ENCODE measurements around the gene BPIFB1. TPM values are rescaled to one million over a fixed set of nuclear protein-coding genes. Genes with fewer than 3 reads are reported as not detected.

Gene BPIFB1
- total and polyA plus RNA-seq, 2 donors from 2014 or later = not detected

- no peaks in the 10 kb centered on the region for H3K9me3 ChIP-seq (ENCODE audit: control insufficient read depth in 2 of 3, insufficient read depth in 1 of 3, low read length in 3 of 3)
- H3K4me1 ChIP-seq (ENCODE audit: control insufficient read depth in 2 of 3, insufficient read depth in 2 of 3, low read depth in 1 of 3, low read length in 3 of 3) = no peaks in the 10 kb centered on the region
- intact Hi-C loops (cut with DNase I) = no loop called here
- no peak overlapping the region for H3K27ac ChIP-seq (ENCODE audit: low read depth in 2 of 2, low read length in 2 of 2)
- H3K36me3 ChIP-seq (ENCODE audit: control insufficient read depth in 2 of 3, insufficient read depth in 3 of 3, low read length in 3 of 3) = no peaks in the 10 kb centered on the region
- TF ChIP-seq CTCF (IDR thresholded peaks at IDR 0.05; ENCODE audit: borderline replicate concordance, extremely low read depth, insufficient read depth) = no peak
- no peak overlapping the region for H3K9ac ChIP-seq (ENCODE audit: low read length in 3 of 3)
- DNase-seq (no peak), FAIRE-seq (no peak)
- no peak overlapping the region for H3K4me3 ChIP-seq (ENCODE audit: low read length in 3 of 3)
- H3K27me3 ChIP-seq (ENCODE audit: control insufficient read depth, insufficient read depth, low read length) = no peaks in the 10 kb centered on the region
These were observed 68.7 kb downstream of the BPIFB1 start for GRCh38 chr20:33351696-33352095.

DNA sequence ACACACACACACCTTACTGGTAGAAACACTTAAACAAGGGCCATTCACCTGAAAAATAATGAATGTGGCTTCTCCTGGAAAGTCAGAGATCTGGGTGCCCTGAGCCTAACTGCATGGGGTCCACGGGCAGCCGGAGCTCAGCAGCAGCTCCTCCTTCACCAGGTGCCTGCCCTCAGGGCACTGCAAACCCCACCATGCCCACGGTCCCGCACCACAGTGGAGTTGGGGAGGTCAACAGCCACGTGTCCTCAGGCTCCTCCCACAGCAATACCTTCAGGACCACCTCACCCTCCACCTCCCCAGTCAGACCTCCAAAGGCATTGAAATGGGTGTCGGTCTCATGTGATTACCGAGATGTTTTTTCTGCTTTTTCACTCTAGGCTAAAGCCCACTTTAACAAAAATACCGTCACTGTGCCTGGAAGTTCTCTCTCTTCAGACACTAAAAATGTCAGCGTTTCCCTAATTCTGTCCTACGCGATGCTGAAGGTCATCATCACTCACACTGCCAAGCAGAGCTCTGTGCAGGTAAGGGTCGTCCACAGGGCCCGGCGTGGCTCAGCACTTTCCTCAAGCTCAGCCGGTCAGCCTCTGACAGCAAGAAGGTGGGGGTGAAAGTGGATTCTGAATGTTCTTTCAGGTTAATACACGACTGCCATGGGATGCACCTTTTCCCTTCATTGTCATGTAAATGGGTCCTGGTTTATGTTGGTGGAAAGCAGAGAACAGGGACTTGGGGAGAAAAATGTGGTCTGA lies 69.4 kb downstream of the BPIFB1 start:
- Histone ChIP-seq H3K9ac (ENCODE audit: low read length in 3 of 3) (no peak overlapping the region), H3K27me3 (ENCODE audit: control insufficient read depth, insufficient read depth, low read length) (no peaks in the 10 kb centered on the region), H3K4me3 (ENCODE audit: low read length in 3 of 3) (no peak overlapping the region), H3K27ac (ENCODE audit: low read depth in 2 of 2, low read length in 2 of 2) (no peak overlapping the region), H3K9me3 (ENCODE audit: control insufficient read depth in 2 of 3, insufficient read depth in 1 of 3, low read length in 3 of 3) (no peaks in the 10 kb centered on the region), H3K4me1 (ENCODE audit: control insufficient read depth in 2 of 3, insufficient read depth in 2 of 3, low read depth in 1 of 3, low read length in 3 of 3) (no peaks in the 10 kb centered on the region), H3K36me3 (ENCODE audit: control insufficient read depth in 2 of 3, insufficient read depth in 3 of 3, low read length in 3 of 3) (no peaks in the 10 kb centered on the region)
- TF ChIP-seq CTCF (IDR thresholded peaks at IDR 0.05; ENCODE audit: borderline replicate concordance, extremely low read depth, insufficient read depth) = no peak
- DNase-seq = no peak
- FAIRE-seq = no peak
- intact Hi-C loops (cut with DNase I) = no loop called here

DNA sequence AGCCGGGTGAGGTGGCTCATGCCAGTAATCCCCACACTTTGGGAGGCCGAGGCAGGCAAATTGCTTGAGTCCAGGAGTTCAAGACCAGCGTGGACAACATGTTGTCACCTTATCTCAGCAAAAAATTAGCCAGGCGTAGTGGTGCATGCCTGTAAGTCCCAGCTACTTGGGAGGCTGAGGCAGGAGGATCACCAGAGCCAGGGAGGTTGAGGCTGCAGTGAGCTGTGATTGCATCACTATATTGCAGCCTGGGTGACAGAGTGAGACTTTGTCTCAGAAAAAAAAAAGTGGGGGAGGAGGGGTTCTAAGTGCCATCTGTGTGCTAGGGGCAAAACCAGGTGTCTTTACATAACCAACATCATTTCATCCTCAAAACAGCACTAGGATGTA lies 70.0 kb downstream of the BPIFB1 start:
- H3K4me1 ChIP-seq (ENCODE audit: control insufficient read depth in 2 of 3, insufficient read depth in 2 of 3, low read depth in 1 of 3, low read length in 3 of 3) = no peaks in the 10 kb centered on the region
- no peaks in the 10 kb centered on the region for H3K27me3 ChIP-seq (ENCODE audit: control insufficient read depth, insufficient read depth, low read length)
- H3K9ac ChIP-seq (ENCODE audit: low read length in 3 of 3) = no peak overlapping the region
- no peaks in the 10 kb centered on the region for H3K36me3 ChIP-seq (ENCODE audit: control insufficient read depth in 2 of 3, insufficient read depth in 3 of 3, low read length in 3 of 3)
- DNase-seq = no peak
- no peak overlapping the region for H3K4me3 ChIP-seq (ENCODE audit: low read length in 3 of 3)
- H3K9me3 ChIP-seq (ENCODE audit: control insufficient read depth in 2 of 3, insufficient read depth in 1 of 3, low read length in 3 of 3) = no peaks in the 10 kb centered on the region
- intact Hi-C loops (cut with DNase I) = no loop called here
- FAIRE-seq = no peak
- no peak overlapping the region for H3K27ac ChIP-seq (ENCODE audit: low read depth in 2 of 2, low read length in 2 of 2)
- no peak for TF ChIP-seq CTCF (IDR thresholded peaks at IDR 0.05; ENCODE audit: borderline replicate concordance, extremely low read depth, insufficient read depth)

Other genes starting within 250 kb of the BPIFB1 start
- gene BPIFB3, start 229.3 kb upstream of the BPIFB1 start, total RNA-seq = not detected
- not detected for gene BPIFB3, start 229.3 kb upstream of the BPIFB1 start, polyA plus RNA-seq (ENCODE audit: insufficient read depth, low read depth, low replicate concordance)
- not detected for gene BPIFB4, start 203.6 kb upstream of the BPIFB1 start, total RNA-seq
- not detected for gene BPIFB4, start 203.6 kb upstream of the BPIFB1 start, polyA plus RNA-seq (ENCODE audit: insufficient read depth, low read depth, low replicate concordance)
- not detected for gene BPIFA2, start 115.1 kb upstream of the BPIFB1 start, total RNA-seq
- gene BPIFA2, start 115.1 kb upstream of the BPIFB1 start, polyA plus RNA-seq (ENCODE audit: insufficient read depth, low read depth, low replicate concordance) = 0.54 TPM
- not detected for gene BPIFA3, start 65.9 kb upstream of the BPIFB1 start, total RNA-seq
- gene BPIFA3, start 65.9 kb upstream of the BPIFB1 start, polyA plus RNA-seq (ENCODE audit: insufficient read depth, low read depth, low replicate concordance) = not detected
- gene BPIFA1, start 47.2 kb upstream of the BPIFB1 start, total RNA-seq = not detected
- not detected for gene BPIFA1, start 47.2 kb upstream of the BPIFB1 start, polyA plus RNA-seq (ENCODE audit: insufficient read depth, low read depth, low replicate concordance)
- 25.2 TPM for gene CDK5RAP1, start 118.3 kb downstream of the BPIFB1 start, total RNA-seq
- 34.4 TPM for gene CDK5RAP1, start 118.3 kb downstream of the BPIFB1 start, polyA plus RNA-seq (ENCODE audit: insufficient read depth, low read depth, low replicate concordance)
- 12.2 TPM for gene SNTA1, start 160.5 kb downstream of the BPIFB1 start, total RNA-seq
- 53.6 TPM for gene SNTA1, start 160.5 kb downstream of the BPIFB1 start, polyA plus RNA-seq (ENCODE audit: insufficient read depth, low read depth, low replicate concordance)
- gene CBFA2T2, start 206.9 kb downstream of the BPIFB1 start, total RNA-seq = 17.3 TPM
- 5.5 TPM for gene CBFA2T2, start 206.9 kb downstream of the BPIFB1 start, polyA plus RNA-seq (ENCODE audit: insufficient read depth, low read depth, low replicate concordance)